ENCODE results near the gene ADGRE1.

GRCh38 chr19:6890401-6890913 lies 3.1 kb downstream of the ADGRE1 start:
- TF ChIP-seq, protein P1, sequence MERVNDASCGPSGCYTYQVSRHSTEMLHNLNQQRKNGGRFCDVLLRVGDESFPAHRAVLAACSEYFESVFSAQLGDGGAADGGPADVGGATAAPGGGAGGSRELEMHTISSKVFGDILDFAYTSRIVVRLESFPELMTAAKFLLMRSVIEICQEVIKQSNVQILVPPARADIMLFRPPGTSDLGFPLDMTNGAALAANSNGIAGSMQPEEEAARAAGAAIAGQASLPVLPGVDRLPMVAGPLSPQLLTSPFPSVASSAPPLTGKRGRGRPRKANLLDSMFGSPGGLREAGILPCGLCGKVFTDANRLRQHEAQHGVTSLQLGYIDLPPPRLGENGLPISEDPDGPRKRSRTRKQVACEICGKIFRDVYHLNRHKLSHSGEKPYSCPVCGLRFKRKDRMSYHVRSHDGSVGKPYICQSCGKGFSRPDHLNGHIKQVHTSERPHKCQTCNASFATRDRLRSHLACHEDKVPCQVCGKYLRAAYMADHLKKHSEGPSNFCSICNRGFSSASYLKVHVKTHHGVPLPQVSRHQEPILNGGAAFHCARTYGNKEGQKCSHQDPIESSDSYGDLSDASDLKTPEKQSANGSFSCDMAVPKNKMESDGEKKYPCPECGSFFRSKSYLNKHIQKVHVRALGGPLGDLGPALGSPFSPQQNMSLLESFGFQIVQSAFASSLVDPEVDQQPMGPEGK (CRISPR knock-in tag; IDR thresholded peaks at IDR 0.05; ENCODE audit: borderline replicate concordance) = no peak
- TF ChIP-seq ISL1 (CRISPR knock-in tag; IDR thresholded peaks at IDR 0.05) (no peak), ESRRG (CRISPR knock-in tag; IDR thresholded peaks at IDR 0.05) (no peak), PPARA (CRISPR knock-in tag; IDR thresholded peaks at IDR 0.05; ENCODE audit: borderline replicate concordance) (no peak), ZNF70 (CRISPR knock-in tag; IDR thresholded peaks at IDR 0.05) (no peak), TOX (CRISPR knock-in tag; IDR thresholded peaks at IDR 0.05; ENCODE audit: borderline replicate concordance) (no peak), ZFP3 (CRISPR knock-in tag; IDR thresholded peaks at IDR 0.05) (no peak), GLIS3 (CRISPR knock-in tag; IDR thresholded peaks at IDR 0.05) (no peak), CSDC2 (CRISPR knock-in tag; IDR thresholded peaks at IDR 0.05) (no peak), ARNTL (CRISPR knock-in tag; IDR thresholded peaks at IDR 0.05; ENCODE audit: borderline replicate concordance, low read depth) (no peak), ZFP30 (CRISPR knock-in tag; IDR thresholded peaks at IDR 0.05) (no peak), ZC3H10 (CRISPR knock-in tag; IDR thresholded peaks at IDR 0.05) (no peak), RARB (CRISPR knock-in tag; IDR thresholded peaks at IDR 0.05) (no peak), SNAI2 (CRISPR knock-in tag; IDR thresholded peaks at IDR 0.05) (no peak)

Measured in SK-N-SH treated with all-trans-retinoic acid at 6 μM for 48 hours (cell line).